NCI-H82 (cell line): ENCODE measurements around the gene RERE.

Experiments used
- DNase-seq: peaks from one replicate; lab custom pipeline; 2025; lab: John Stamatoyannopoulos, UW

Gene RERE

DNA sequence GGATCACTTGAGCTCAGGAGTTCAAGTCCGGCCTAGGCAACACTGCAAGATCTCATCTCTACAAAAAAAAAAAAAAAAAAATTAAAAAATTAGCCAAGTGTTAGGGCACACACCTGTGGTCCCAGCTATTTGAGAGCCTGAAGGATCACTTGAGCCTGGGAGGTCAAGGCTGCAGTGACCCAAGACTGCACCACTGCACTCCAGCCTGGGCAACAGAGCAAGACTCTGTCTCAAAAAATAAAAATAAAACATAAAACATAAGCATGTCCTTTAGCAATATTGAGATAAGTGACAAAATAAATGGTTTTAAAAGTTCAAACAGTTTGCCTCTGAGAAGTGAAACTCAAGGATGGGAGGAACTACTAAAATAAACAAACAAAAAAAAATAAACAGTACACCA, 101.2 kb downstream of the RERE start:
- DNase-seq, result no peak

GRCh38 chr1:8714173-8714572, 103.3 kb downstream of the RERE start:
- no peak for DNase-seq

DNA sequence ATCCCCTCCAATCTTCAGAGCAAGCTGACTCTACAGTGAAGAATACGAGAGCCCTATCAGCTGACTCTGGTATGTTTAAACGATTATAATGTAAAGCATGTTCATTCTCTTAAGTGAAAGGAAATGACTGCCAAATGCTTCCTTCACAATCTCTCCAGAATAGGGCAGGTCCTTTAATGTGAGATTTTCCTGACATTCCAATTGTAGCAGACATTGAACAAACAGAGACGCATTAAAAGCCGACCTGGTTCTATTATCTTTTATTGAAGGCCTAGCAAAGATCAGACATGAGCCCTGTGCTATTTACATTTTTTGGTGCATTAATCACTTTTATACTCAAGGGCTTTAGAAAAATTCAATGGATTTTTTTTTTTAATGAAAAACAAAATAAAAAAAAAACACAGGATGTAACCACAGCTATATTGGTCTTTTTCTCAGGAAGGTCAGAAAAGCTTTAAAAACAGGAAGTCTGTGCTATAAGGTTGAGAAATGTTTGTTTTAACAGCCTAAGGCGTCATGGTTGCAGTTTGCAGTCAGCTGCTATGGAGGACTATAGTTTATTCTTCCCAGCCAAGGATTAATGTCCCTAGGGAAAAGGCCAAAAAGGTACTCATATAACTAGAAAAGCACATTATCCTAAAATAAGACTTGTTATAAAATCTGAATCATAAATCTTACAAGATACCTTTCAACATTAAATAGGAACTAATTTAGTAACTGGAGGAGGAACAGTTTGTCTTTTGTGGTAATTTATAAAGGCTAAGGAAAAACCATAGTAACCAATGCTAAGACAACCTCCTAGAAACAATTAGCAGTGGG, 104.8 kb downstream of the RERE start:
- peak; percentile 76 for DNase-seq

DNA sequence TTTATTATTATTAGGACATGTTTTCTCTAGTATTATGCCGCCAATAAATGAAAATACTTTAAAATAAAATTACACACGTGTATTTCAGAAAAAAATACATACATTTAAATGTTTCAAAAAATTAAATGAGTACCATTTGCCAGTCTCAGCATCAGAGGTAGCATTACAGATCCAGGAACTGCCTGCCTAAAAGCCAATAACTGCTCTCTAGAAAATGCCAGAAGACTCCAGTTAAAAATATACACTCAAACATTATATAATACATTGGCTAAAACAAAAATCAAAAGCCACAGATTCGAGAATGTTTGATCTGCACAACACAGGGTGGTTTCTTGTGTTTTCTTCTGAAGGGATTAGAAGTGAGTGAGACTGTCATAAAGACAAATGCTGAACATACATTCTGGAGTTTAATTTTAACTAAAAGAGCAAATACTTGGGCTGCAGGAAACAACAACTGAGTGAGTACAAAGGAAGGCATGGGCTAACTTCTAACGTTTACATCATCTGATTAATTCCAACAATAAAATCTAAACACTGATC, 105.5 kb downstream of the RERE start:
- DNase-seq, result no peak

GRCh38 chr1:8711151-8711550, 106.3 kb downstream of the RERE start:
- no peak for DNase-seq

DNA sequence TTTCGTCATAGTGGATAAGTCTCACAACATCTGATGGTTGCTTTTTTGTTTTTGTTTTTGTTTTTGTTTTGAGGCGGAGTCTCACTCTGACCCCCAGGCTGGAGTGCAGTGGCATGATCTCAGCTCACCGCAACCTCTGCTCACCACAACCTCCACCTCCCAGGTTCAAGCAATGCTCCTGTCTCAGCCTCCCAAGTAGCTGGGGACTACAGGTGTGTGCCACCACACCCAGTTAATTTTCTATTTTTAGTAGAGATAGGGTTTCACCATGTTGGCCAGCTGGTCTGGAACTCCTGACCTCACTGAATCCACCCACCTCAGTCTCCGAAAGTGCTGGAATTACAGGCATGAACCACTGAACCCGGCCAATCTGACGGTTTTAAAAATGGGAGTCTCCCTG, 109.2 kb downstream of the RERE start:
- DNase-seq, result no peak

DNA sequence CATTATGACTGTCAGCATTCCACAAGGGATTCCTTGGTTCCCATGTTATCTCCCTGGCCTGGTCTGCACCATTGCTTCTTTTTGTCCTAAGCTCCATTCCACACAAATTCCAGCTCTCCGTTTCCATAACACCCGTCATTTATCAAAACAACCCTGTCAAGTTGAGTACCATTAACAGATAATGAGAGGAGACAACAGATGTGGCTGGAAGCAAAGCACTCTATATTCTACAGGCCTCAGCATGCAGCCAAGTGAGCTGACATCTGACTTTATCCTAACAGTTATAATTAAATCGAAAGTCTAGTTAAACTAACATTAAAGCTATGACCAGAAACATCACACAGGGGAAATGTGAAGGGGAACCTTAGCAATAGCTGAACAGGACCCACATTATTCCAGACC, 110.4 kb downstream of the RERE start:
- peak; percentile 96 for DNase-seq

- DNase-seq, result no peak
Observed at GRCh38 chr1:8706291-8706690, 111.1 kb downstream of the RERE start.

DNA sequence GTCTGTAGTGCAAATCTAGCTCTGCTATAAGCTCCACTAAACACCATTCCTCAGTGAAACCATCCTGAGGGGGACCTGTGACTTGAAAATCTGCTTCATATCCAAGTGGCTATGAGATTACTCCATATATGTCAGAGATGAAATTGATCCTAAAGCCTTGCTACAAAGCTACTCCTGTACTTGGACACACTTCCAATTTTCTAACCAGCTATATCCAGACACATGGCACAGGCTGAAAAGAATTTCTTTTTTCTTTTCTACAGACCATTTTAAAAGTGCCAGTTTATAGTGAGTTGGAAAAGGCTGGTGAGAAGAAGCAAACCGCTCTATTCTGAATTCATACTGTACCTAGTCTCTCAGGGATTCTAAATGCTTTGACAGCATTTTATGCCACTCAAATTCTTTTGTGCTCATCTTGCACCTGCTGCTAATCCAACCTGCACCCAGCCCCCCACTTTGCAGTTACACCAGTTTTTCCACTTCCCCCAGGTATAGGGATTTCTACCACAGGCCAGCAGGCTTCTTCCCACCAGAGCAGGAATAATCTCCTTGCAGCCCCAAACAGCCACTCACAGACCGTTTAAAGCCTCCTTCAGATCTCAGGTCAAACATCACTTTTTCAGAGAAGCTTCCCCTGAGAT, 112.5 kb downstream of the RERE start:
- peak; percentile 57 for DNase-seq

DNA sequence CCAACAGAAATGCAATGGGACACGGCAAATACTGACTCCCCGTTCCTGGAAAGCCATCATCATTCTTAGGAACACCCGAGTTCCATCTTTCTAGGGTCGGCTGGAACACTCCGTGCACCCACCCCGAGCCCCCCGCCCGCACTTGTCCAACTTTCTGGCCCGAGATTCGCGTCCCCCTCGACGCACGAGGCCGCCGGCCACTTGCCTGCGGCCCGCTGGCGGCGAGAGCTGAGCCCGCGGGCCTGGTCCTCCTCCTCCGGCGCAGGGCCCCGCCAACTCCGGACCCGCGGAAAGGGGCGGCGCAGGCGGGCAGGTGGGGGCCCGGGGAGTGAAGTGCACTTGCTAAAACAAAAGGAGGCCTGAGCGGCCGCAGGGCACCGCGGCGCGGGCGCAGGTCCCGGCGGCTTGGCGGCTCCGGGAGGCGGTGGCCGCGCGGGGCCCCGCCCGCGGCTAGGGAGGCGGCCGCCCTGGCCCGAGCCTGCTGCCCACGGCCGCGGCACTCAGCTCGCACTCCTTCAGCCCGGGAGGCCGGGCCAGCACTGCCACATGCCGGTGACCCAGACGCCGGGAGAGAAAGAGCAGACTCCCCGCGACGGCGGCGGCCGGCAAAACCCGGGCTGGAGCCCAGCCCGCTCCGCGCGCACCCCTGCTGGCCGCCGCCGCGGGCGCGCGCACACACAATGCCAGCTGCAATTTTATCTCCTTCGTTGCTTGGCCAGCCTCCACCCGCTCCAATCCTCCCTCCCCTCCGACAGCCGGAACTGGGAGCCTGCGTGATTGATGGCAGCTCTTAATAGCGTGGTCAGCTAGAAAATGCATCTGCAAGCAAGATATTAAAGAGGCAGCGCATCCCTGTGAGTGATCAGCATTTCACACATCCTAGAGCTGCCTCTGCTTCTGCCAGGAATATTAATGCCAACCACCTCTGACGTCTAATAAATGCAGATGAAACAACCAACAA, 114.3 kb downstream of the RERE start:
- DNase-seq, result peak; percentile 98

DNA sequence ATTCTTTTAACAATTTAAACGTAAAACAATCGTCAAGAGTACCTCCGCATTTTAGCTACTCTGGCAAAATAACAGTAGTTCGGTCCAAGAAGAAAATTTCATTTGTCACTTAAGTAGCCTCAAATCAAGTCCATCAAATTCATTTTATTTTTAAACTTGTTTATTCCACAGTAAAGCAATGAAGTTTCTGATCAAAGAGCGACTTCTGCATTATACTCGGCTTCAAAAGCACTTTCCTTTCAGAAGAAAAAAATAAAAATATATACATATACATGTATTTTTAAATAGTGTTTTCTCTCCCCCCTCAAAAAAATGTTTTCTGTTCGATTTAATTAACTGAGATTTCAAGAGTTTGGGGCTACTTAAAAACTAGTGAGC, 115.0 kb downstream of the RERE start:
- no peak for DNase-seq

- DNase-seq, result peak; percentile 77
Observed at GRCh38 chr1:8701794-8702471, 115.5 kb downstream of the RERE start.

GRCh38 chr1:8699679-8700078, 117.8 kb downstream of the RERE start:
- DNase-seq, result no peak

GRCh38 chr1:8698937-8699447, 118.4 kb downstream of the RERE start:
- DNase-seq, result no peak

GRCh38 chr1:8698012-8698630, 119.3 kb downstream of the RERE start:
- DNase-seq, result no peak

- peak; percentile 63 for DNase-seq
Observed at GRCh38 chr1:8695442-8695841, 122.0 kb downstream of the RERE start.

- no peak for DNase-seq
Observed at GRCh38 chr1:8693107-8693506, 124.3 kb downstream of the RERE start.

GRCh38 chr1:8691662-8692061, 125.8 kb downstream of the RERE start:
- no peak for DNase-seq

- peak; percentile 76 for DNase-seq
Observed at GRCh38 chr1:8690253-8690525, 127.3 kb downstream of the RERE start.

GRCh38 chr1:8689431-8690252, 127.8 kb downstream of the RERE start:
- DNase-seq, result peak; percentile 91
